HG03575 (cell line): ENCODE results near the gene TEKT5.

Source experiments
- ATAC-seq: cut with Tn5 transposase; IDR thresholded peaks from one replicate; pipeline ENCODE4 v1.9.1; 2021; ENCODE audit not compliant: unreplicated experiment, insufficient number of reproducible peaks, low FRiP score; ENCODE audit errors: extremely low read depth

The TEKT5 gene

DNA sequence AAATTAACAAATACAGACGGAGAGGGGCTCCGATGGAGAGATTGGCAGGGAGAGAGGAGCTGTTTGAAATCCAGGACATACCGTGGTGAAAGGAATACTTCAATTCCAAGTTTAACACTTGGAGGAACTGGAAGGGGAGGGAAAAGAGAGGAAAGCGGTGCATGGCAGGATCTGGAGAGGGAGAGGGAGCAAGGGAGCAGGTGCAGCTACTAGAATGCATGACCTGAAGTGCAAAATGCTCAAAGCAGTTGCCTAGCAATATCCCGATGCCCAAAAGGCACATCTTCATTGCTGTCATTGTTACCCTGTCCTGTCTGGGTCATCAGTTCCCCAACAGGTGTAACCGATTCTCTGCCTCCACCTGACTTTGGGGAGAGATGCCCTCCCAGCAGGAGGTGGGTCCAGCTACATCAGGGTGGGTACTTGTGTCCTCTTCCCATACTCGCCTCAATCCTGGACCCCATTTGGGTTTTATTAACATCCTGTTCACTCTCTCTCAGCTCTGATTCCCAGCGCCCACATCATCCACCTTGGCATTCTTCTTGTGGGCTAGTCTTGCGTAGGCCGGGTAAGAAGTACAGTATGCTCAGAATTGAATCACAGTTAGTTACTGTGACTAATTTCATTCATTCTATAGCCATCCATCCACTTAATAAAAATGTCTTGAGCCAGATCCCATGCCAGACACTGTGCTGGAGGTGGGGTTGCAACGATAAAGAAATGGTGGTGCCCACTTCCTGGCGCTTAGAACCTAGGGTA, 76.9 kb downstream of the TEKT5 start:
- no peak for ATAC-seq

GRCh38 chr16:10616756-10617640, 77.7 kb downstream of the TEKT5 start:
- ATAC-seq: no peak

GRCh38 chr16:10616419-10616755, 78.3 kb downstream of the TEKT5 start:
- no peak for ATAC-seq

GRCh38 chr16:10614685-10615084, 80.0 kb downstream of the TEKT5 start:
- ATAC-seq: no peak

DNA sequence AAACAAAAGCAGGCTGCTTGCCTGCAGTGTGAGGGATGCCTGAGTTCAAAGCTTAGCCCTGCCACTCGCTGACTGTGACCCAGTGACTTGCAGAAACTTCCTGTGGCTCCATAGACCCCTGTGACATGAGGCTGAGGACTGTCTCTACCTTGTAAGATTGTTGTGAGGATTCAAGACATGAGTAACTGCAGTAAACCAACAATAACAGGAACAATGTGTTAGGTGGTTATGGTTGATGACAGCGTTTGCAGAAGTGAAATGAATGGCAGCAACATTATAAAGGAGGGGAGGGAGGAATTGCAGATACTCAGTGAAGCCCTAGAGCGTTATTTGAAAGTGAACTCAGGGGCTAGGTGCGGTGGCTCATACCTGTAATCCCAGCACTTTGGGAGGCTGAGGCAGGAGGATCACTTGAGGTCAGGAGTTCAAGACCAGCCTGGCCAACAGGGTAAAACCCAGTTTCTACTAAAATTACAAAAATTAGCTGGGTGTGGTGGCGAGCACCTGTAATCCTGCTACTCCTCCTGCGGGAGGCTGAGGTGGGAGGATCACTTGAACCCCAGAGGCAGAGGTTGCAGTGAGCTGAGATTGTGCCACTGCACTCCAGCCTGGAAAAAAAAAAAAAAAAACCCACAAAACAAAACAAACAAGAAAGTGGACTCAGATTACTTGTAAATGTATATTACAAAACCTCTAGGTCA, 80.8 kb downstream of the TEKT5 start:
- ATAC-seq: no peak

GRCh38 chr16:10612649-10613179, 82.0 kb downstream of the TEKT5 start:
- ATAC-seq: no peak

DNA sequence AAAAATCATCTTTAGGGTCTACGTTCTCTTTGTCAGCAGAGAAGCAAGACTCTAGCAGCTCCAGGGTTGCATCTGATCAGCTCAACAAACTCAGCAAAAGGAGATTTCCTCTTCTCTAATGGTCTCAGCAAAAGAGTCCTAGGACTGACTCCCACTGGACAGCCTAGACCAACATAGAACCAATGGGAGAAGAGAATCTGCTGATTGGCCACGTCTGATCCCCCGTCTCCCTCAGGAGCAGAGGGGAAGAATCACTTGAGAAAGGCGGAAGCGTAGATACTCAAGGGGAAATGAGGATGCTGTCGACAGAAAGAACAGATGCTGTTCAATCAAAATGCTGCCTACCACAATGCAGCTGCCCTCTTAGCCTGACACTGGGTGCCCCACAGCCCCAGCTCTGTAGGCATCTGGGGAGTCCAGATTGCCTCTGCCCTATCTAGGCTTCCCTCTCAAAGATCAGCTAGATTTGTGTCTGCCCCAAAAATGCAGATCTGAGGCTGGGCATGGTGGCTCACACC, 82.8 kb downstream of the TEKT5 start:
- ATAC-seq: no peak

GRCh38 chr16:10610499-10611184, 84.1 kb downstream of the TEKT5 start:
- ATAC-seq: no peak

GRCh38 chr16:10609402-10609774, 85.3 kb downstream of the TEKT5 start:
- ATAC-seq: no peak

- no peak for ATAC-seq
Observed at GRCh38 chr16:10608687-10609401, 85.9 kb downstream of the TEKT5 start.

GRCh38 chr16:10607157-10607556, 87.6 kb downstream of the TEKT5 start:
- no peak for ATAC-seq

- ATAC-seq: no peak
Observed at GRCh38 chr16:10606607-10607006, 88.1 kb downstream of the TEKT5 start.

GRCh38 chr16:10605636-10606035, 89.1 kb downstream of the TEKT5 start:
- no peak for ATAC-seq

DNA sequence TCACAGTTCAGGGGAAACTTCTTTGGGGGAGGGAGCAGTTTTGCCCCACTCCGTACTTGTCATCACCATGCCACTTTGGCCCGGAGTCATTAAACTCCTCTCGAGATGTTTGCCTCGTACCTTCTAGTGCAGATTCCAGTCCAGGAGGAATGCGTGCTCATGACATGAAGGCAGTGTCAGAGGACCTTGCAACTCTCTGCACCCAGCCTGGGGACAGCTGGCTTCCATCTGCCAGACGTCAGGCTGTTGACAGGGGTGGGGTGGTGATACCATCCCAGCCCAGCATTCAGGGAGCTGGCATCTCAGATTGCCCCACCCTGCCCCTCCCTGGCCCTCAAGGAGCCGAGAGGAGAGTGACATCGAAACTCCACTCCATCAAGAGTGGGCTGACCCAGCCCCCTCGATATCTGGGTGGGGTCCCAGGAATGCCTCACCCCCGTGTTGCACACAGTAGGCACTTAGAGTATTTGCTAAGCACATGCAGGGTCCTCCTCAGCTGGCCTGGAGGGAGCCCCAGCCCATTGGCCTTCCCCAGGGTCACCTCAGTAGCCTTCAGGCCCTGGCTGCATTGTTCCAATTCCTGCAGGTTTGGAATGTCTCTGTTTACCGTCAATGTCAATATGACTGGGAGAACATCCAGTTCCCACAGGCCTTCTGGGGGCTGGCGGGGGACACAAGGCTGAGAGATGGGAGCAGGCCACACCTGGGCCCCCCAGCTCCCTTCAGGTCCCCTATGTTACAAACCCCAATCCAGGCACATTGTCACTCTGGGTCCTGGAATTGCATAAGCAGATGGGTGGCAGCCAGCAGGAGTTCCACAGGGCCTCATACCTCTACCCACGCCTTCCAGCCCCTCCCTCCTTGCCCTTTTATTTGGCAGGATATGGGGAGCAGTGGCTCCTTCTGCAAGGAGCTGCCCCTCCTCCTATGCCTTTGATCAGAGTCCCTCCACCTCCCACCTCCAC, 93.0 kb downstream of the TEKT5 start:
- no peak for ATAC-seq

GRCh38 chr16:10600782-10601443, 93.8 kb downstream of the TEKT5 start:
- no peak for ATAC-seq

GRCh38 chr16:10599626-10600025, 95.1 kb downstream of the TEKT5 start:
- ATAC-seq: no peak

DNA sequence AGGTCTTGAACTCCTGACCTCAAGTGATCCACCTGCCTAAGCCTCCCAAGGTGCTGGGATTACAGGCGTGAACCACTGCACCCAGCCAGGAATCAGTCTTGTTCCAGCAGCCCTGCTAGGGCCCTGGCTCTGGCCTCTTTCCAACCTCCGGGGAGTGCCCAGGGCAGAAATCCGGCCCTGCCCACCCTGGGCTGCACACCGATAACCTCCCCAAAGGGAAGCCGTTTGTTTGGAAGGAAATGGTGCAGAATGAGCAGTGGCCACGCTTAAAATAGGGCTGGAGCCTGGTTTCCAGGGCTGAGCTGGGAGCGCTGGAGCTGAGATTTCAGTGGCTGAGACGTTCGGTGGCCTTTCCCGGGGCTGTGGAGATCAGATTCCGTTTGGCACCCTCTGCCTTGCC, 96.6 kb downstream of the TEKT5 start:
- ATAC-seq: no peak
